Fibroblast of peridontal ligament (primary cell): ENCODE data around the gene GLB1L3.
"Not testable (repeated sequence)": the region's sequence is repeated elsewhere in the genome, so short reads cannot be mapped to it uniquely, and the experiment has no call there.

Experiments used
- DNase-seq: peaks from one replicate; pipeline ENCODE4 v3.0.0-alpha.2; 2010; ENCODE audit errors: extremely low read depth

GLB1L3 gene

DNA sequence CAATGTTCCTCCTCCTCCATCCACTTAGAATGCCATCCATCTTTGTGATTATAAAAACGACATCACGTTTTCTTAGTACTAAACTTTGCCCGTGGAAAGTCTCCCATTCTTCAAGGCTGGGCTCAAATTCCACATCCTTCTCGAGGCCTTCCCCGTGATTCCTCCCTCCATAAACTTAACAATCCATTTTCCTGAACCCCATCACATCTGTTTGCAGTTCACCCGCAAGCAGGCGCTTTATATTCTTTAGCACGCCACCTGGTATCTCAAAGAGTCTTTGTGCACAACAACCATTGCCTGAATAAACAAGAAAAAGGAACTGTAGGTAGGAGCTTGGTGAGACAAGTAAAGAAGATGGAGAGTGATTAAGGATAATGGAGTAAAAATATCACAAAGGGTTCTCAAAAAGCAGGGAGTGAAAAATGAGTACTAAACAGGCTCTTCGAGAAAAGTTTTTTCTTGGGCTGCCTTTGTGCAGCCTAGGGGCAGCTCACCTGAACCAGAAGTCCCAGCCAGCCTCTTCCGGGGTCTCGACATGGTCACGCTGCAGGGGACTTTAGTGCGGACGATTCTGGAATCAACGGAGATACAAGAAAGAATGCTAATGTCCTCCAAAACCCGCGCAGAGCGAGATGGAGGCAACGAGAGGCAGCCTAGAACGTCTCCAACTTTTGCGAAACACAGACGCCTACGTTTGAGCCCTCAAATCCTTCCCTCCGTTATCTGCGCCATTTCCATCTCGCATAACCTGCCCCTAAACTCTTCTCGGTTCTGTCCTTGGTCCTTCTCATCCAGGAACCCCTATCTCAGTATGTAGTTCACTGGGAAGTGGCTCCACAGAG, 23.6 kb upstream of the GLB1L3 start:
- DNase-seq, result peak; percentile 9

DNA sequence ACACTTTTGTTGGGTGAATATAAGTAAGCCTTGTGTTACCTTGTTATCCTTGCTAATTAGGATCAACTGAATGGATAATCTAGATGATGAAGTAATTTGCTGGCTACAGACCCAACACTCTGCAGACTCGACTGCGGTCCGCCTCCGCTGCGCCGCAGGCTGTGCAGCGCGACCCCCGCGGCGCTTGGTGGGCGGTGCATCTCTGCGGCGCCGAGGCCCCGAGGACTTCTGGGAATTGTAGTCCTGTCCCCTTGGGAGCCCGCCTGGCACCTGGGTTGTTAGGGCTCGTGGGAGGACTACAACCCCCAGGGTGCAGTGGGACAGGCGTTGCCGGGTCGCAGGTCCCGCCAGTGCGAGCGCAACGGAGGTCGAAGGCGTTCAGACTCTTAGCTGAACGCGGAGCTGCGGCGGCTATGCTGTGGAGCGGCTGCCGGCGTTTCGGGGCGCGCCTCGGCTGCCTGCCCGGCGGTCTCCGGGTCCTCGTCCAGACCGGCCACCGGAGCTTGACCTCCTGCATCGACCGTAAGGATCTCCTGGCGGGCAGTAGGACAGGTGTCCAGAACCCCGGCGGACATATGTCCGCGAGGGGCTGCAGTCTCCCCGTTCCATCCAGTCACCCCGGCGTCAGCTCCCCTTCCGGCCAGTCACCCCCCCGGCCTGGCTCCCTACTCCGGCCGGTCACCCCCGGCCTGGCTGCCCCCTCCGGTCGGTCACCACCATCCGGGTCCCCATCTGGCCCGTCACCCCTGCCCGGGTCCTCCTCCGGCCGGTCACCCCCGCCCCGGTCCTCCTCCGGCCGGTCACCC, 22.8 kb upstream of the GLB1L3 start, which contains the start of the genes ACAD8 and THYN1:
TSS of gene ACAD8 (plus strand) at position 381 of the 806 bp plus-strand sequence. CDS start at position 414, 33 bp downstream.
TSS of gene THYN1 (minus strand) at position 165 of the 806 bp plus-strand sequence. CDS start 470 bp downstream, outside the sequence.
- peak; percentile 96 for DNase-seq

DNA sequence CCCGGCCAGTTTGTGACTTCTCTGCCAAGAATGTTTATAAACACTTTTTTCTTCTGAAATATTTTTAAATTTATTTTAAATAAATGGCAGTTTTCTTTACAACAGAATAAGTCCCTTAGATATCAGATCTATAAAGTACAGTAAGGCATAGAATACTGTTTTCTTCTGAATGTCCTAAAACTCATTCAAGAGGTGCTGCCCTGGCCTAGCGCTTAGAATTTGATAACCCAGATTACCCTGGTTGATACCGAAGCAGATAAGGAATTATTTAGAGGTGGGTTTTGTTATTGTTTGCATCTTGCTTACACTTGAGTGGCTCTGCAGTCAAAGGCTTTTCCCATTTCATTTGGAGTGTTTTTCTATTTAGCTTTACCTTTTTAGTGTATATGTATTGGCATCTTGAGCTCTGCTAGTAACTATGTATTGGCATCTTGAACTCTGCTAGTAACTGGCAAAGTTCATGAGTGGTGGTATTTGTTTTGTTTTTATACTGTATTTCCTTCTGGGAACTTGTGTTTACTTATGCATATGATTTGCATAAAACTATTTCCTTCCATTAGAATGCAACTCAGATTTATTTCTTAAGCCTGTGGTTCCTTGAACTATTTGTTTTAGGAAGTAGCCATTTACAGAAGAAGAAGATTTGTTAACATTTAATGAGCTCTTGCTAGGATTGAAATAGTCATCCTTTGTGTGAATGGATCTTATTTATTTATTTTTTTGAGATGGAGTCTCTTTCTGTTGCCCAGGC, 21.6 kb upstream of the GLB1L3 start:
- DNase-seq, result no peak

DNA sequence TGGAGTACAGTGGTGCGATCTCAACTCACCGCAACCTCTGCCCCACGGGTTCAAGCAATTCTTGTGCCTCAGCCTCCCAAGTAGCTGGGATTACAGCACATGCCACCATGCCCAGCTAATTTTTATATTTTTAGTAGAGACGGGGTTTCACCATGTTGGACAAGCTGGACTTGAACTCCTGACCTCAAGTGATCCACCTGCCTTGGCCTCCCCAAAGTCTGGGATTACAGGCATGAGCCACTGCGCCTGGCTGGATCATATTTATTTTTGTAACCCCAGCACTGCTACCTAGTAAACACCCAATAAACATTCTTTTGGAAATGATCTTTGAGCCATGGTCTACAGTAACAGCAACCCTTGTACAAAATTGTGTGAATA, 21.0 kb upstream of the GLB1L3 start:
- not testable (repeated sequence) for DNase-seq

- no peak for DNase-seq
These were observed 19.1 kb upstream of the GLB1L3 start for GRCh38 chr11:134257101-134257500.

- DNase-seq, result no peak
These were observed 17.6 kb upstream of the GLB1L3 start for GRCh38 chr11:134258577-134258976.

DNA sequence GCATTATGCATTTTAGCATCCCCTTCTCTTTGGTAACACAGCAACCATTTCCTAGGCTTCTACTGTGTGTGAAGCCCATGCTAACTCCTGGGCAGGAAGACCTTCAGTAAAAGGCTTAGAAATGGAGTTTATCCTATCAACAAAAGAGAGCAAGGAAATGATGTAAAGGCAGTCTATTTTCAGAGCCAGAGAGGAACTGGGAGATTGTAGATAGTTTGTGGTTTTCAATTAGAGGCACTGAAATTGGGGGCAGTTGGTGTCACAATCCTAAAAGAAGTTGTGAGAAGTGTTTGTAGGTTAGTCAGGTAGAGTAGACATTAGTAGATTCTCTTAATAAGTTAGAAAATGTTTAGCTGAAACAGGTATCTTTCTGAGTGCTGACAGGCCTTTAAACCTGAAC, 15.7 kb upstream of the GLB1L3 start:
- no peak for DNase-seq

DNA sequence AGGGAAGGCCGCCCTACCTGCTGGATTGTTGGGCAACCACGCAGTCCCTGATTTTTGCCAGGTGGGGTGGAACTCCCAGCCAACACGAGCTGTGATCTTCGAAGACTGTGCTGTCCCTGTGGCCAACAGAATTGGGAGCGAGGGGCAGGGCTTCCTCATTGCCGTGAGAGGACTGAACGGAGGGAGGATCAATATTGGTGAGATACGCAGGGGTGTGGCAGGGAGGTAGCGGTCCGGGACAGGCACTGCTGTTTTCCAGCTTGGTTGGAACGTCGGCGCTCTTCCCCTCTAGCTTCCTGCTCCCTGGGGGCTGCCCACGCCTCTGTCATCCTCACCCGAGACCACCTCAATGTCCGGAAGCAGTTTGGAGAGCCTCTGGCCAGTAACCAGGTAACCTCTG, 15.2 kb upstream of the GLB1L3 start:
- DNase-seq, result no peak

DNA sequence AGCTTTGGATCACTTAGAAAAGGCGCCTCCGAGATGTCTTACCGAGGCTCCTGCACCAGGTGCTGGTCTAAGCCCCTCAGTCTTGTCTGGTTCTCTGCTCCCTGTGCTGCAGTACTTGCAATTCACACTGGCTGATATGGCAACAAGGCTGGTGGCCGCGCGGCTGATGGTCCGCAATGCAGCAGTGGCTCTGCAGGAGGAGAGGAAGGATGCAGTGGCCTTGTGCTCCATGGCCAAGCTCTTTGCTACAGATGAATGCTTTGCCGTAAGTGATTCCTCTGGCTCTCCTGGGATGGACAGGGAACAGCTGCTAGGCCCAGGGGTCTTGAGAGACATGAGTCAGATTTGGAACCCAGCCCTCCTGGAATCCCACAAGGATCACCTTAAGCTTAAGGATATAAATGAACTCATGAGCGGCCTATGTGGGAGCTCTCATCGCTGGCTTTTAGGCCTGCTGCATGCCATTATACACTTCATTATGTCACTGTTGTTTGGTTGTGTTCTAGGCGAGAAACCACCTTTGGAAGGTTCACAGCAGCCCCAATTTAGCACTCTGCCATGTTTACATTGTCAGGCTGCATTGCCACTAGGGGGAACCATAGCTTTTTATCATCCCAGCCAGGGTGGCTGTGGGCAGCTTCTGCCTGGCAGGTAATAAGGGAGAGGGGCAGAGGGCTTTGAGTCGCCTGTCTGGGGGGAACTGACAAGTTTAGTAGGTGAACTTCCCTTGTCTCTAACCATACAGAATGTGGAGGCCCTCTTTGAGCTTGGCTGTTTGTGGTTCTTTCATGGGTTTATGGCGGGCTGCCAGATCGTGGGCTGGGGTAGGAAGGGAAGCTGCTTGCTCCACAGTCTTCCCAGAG, 14.3 kb upstream of the GLB1L3 start:
- DNase-seq, result peak; percentile 16

GRCh38 chr11:134264966-134265764, 11.0 kb upstream of the GLB1L3 start:
- DNase-seq, result no peak

DNA sequence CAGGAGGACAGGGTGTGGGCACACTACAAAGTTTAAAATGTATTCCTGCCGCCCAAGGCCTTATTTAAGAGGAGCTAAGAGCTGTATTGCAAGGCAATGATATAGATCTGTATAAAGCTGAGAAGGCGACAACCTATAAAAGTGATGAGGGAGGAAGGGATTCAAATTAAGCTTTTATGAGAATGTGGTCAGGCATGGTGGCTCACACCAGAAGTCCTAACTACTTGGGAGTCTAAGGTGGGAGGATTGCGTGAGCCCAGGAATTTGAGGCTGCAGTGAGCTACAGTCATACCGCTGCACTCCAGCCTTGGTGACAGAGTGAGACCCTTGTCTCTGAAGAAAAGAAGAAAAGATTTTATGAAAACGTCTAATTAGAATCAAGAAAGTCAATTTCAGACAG, 9.7 kb upstream of the GLB1L3 start:
- peak; percentile 6 for DNase-seq

GRCh38 chr11:134266841-134267251, 9.3 kb upstream of the GLB1L3 start:
- peak; percentile 93 for DNase-seq

DNA sequence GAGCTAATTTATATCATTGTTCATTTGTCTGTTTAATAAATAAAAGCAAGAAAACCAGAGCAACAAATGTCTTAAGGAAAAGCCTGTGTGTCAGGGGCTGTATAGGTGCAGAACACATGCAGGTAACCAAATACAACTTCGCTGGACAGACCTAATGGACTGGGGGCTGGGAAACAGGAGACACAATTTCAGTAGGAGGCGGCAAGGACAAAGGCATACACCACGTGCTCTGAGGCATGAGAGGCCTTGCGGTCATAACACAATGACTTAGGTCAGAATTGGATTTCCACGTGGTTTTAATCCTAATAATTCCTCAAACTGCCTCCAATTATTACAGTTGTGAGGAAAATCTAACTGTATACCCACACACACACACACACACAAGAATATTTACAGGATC, 8.7 kb upstream of the GLB1L3 start:
- no peak for DNase-seq

- no peak for DNase-seq
These were observed 8.2 kb upstream of the GLB1L3 start for GRCh38 chr11:134267966-134268365.

GRCh38 chr11:134270250-134270714, 5.9 kb upstream of the GLB1L3 start:
- no peak for DNase-seq

GRCh38 chr11:134271978-134272377, 4.2 kb upstream of the GLB1L3 start:
- no peak for DNase-seq

DNA sequence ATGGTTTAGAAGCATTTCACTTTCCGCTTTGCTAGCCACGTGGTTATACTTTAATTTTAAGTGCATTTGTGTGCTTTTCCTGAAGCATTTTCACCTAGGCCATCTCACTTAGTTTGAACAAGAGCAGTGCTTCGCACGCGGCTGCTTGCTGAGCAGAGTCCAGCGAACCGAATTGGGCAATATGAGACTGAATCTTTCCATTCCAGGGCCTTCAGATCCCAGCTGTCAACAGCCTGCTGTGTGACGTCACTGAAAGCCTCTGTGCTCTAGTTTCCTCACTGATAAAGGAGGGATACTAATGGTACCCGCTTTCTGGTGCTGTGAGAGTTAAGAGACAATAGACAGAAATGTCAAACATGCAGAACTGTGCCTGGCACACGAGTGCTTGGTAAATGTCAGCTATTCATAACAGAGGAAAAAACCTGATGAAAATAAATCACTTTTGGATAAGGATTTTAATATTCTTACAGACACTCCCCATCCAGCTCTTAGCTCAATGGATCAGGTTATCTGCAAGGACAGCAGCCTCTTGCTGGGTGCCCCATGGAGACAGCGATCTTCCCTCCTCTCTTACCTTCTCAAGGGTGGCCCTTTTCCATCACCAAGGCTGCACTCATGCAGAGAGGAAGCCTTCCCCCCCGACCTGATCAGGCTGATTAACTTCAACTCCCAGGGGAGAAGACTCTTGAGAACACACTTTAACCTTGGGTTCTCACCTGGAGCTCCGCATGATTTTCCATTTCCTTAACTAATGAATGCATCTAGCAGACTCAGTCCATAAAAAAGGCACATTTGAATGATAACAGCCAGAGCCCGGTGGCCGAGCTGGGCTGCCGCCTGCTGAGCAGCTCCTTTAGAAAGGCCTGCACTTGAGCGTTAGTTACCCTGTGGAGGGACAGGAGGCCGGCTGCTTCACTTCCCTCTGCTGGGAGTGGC, 3.5 kb upstream of the GLB1L3 start:
- no peak for DNase-seq

- no peak for DNase-seq
These were observed 2.9 kb upstream of the GLB1L3 start for GRCh38 chr11:134273317-134273712.

DNA sequence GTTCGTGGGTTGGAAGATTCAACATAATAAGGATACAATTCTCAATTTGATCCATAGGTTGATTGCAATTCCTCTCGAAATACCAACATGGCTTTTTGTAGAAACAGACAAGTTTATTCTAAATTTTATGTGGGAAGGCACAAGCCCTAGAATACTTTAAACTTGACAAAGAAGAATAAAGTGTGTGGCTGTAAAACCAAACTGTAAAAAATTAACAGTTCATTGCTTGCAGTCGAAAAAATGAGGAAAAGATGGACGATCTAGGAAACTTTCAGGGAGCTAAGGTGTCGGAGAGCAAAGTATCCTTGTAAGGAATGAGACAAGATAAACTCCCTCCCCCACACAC, 1.0 kb upstream of the GLB1L3 start:
- no peak for DNase-seq
